ENCODE results near the gene IMP3.
A peak's percentile ranks its signal among the peaks of the same experiment; 100 is the strongest.
"Not testable (repeated sequence)": the region's sequence is repeated elsewhere in the genome, so short reads cannot be mapped to it uniquely, and the experiment has no call there.

Gene IMP3

GRCh38 chr15:75651810-75652543 lies 12.0 kb upstream of the IMP3 start:
- no peak for DNase-seq

GRCh38 chr15:75650908-75651809 lies 11.1 kb upstream of the IMP3 start:
- DNase-seq, result no peak

GRCh38 chr15:75649848-75650247 lies 9.8 kb upstream of the IMP3 start:
- DNase-seq, result no peak

GRCh38 chr15:75649045-75649761 lies 9.2 kb upstream of the IMP3 start:
- no peak for DNase-seq

GRCh38 chr15:75648156-75649000 lies 8.4 kb upstream of the IMP3 start:
- DNase-seq, result peak in 30 of 51 donors; percentile 25 to 74 (median 48)

- peak in 43 of 51 donors; percentile 18 to 87 (median 63) for DNase-seq
These were observed 7.5 kb upstream of the IMP3 start, which contains the start of gene SNX33 for GRCh38 chr15:75647370-75648155. Gene SNX33 (plus strand): TSS chr15:75647912. CDS start chr15:75649103, 1,191 bp downstream.

- DNase-seq, result peak in 7 of 51 donors; percentile 36 to 56 (median 51)
These were observed 6.9 kb upstream of the IMP3 start for GRCh38 chr15:75646944-75647364.

GRCh38 chr15:75646112-75646943 lies 6.3 kb upstream of the IMP3 start:
- no peak for DNase-seq

- no peak for DNase-seq
These were observed 4.4 kb upstream of the IMP3 start for GRCh38 chr15:75644376-75644775.

GRCh38 chr15:75641603-75642002 lies 1.6 kb upstream of the IMP3 start:
- DNase-seq, result no peak

GRCh38 chr15:75641179-75641503 lies 1.1 kb upstream of the IMP3 start:
- DNase-seq, result no peak

- peak in 5 of 51 donors; percentile 42 to 71 (median 54) for DNase-seq
These were observed 607 bp upstream of the IMP3 start for GRCh38 chr15:75640483-75641178.

- DNase-seq, result peak in 1 of 51 donors; percentile 40
These were observed 774 bp downstream of the IMP3 start for GRCh38 chr15:75639191-75639708.

GRCh38 chr15:75637245-75638009 lies 2.6 kb downstream of the IMP3 start:
- no peak for DNase-seq

GRCh38 chr15:75636026-75636425 lies 4.0 kb downstream of the IMP3 start:
- DNase-seq, result no peak

GRCh38 chr15:75633922-75634321 lies 6.1 kb downstream of the IMP3 start:
- DNase-seq, result not testable (repeated sequence)

GRCh38 chr15:75631935-75632334 lies 8.1 kb downstream of the IMP3 start:
- no peak for DNase-seq
